Peyer's patch (tissue), 4 donors: ENCODE results near the gene DMBT1. TPM values are rescaled to one million over a fixed set of nuclear protein-coding genes. Genes with fewer than 3 reads are reported as not detected.

Experiments
- DNase-seq, 3 donors: peaks; one replicate each; pipeline ENCODE4 v3.0.0-alpha.2; 2017 to 2019
- H3K27ac ChIP-seq, 4 donors: fragments of 200-600 bp; sonication (generic); one replicate each; pipeline ENCODE4 v1.5.1; 2016 to 2019
- H3K27me3 ChIP-seq, 2 donors: fragments of 200-600 bp; sonication (generic); one replicate each; pipeline ENCODE4 v1.5.1; 2019
- H3K36me3 ChIP-seq, 3 donors: fragments of 200-600 bp; sonication (generic); one replicate each; pipeline ENCODE4 v1.5.1; 2016 to 2019
- H3K4me1 ChIP-seq, 4 donors: fragments of 200-600 bp; sonication (generic); one replicate each; pipeline ENCODE4 v1.5.1; 2016 to 2019
- H3K4me3 ChIP-seq, 4 donors: fragments of 200-600 bp; sonication (generic); 1 replicate in 3 of 4; 2 replicates in 1 of 4; pipeline ENCODE4 v1.5.1; 2016 to 2019; ENCODE audit warnings: mild to moderate bottlenecking in 1 of 4
- H3K9me3 ChIP-seq, 4 donors: fragments of 200-600 bp; sonication (generic); one replicate each; pipeline ENCODE4 v1.5.1; 2016 to 2019; ENCODE audit warnings: mild to moderate bottlenecking in 1 of 4
- POLR2A ChIP-seq, 2 donors: fragments of 450-650 bp; IDR thresholded peaks; one replicate each; pipeline ENCODE4 v1.5.1; 2017; ENCODE audit warnings: antibody characterized with exemption in 2 of 2, mild to moderate bottlenecking in 2 of 2, moderate library complexity in 2 of 2
- total RNA-seq, 4 donors: library from RNA; depleted of rRNA; stranded (reverse); fragments of >200 nt; gene quantifications; one replicate each; pipeline ENCODE4 v1.1.0, GENCODE V29; 2016
- TF ChIP-seq, protein P1 (sequence below), 6 experiments: fragments of 450-650 bp in 4 of 6; fragments of 200-600 bp in 2 of 6; sonication (generic) in 1 of 6; IDR thresholded peaks; one replicate each; pipeline ENCODE4 v1.5.1; 2017 to 2019; ENCODE audit warnings: antibody characterized with exemption in 6 of 6, mild to moderate bottlenecking in 3 of 6, moderate library complexity in 1 of 6

The DMBT1 gene
- total RNA-seq, 4 donors from 2014 or later, result 124 to 653 (median 224) TPM

- Histone ChIP-seq H3K4me3 (no peak overlapping the region), H3K36me3 (no peaks in the 10 kb centered on the region), H3K9me3 (peaks cover 0 to under 1% (median 0%) of the 10 kb centered on the region in 4 donors), H3K27me3 (no peaks in the 10 kb centered on the region), H3K27ac (no peak overlapping the region), H3K4me1 (peaks cover 0 to 13% (median 0%) of the 10 kb centered on the region in 4 donors)
- TF ChIP-seq, protein P1, sequence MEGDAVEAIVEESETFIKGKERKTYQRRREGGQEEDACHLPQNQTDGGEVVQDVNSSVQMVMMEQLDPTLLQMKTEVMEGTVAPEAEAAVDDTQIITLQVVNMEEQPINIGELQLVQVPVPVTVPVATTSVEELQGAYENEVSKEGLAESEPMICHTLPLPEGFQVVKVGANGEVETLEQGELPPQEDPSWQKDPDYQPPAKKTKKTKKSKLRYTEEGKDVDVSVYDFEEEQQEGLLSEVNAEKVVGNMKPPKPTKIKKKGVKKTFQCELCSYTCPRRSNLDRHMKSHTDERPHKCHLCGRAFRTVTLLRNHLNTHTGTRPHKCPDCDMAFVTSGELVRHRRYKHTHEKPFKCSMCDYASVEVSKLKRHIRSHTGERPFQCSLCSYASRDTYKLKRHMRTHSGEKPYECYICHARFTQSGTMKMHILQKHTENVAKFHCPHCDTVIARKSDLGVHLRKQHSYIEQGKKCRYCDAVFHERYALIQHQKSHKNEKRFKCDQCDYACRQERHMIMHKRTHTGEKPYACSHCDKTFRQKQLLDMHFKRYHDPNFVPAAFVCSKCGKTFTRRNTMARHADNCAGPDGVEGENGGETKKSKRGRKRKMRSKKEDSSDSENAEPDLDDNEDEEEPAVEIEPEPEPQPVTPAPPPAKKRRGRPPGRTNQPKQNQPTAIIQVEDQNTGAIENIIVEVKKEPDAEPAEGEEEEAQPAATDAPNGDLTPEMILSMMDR (IDR thresholded peaks at IDR 0.05), result no peak
- no peak for TF ChIP-seq POLR2A (IDR thresholded peaks at IDR 0.05)
- no peak for DNase-seq
Observed at GRCh38 chr10:122553341-122553740, 7.2 kb upstream of the DMBT1 start.

- DNase-seq, result no peak
- H3K4me1 ChIP-seq, result peaks cover 0 to 3% (median 0%) of the 10 kb centered on the region in 4 donors
Observed at GRCh38 chr10:122554131-122555036, 6.2 kb upstream of the DMBT1 start.

DNA sequence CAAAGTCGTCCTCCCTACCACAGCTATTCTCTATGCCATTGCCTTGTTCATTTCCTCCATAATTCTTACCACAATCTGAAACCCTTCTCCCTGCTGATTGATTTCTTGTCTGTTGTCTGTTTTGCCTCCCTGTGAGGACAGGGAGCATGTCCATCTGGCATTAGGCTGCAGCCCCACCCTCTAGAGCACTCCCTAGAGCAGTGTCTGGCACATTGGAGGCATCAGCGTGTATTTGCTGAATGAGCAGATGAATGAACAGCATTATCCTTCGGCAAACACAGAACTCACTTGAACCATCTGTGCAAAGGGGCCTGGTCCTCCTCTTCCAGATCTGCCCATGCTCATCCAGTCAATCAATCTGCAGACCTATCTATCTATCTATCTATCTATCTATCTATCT is 5.1 kb upstream of the DMBT1 start:
- Histone ChIP-seq H3K27ac (no peak overlapping the region), H3K4me1 (no peaks in the 10 kb centered on the region), H3K36me3 (no peaks in the 10 kb centered on the region), H3K27me3 (no peaks in the 10 kb centered on the region), H3K4me3 (no peak overlapping the region), H3K9me3 (peaks cover 0 to 3% (median 0%) of the 10 kb centered on the region in 4 donors)
- TF ChIP-seq, protein P1 (IDR thresholded peaks at IDR 0.05), result no peak
- TF ChIP-seq POLR2A (IDR thresholded peaks at IDR 0.05), result no peak
- DNase-seq, result no peak

More at GRCh38 chr10:122554131-122555036, 6.2 kb upstream of the DMBT1 start:
- Histone ChIP-seq H3K27ac (no peak overlapping the region), H3K36me3 (no peaks in the 10 kb centered on the region), H3K9me3 (peaks cover 0 to 3% (median 0%) of the 10 kb centered on the region in 4 donors), H3K27me3 (no peaks in the 10 kb centered on the region), H3K4me3 (no peak overlapping the region)
- TF ChIP-seq, protein P1 (IDR thresholded peaks at IDR 0.05), result no peak
- TF ChIP-seq POLR2A (IDR thresholded peaks at IDR 0.05), result no peak

GRCh38 chr10:122557516-122557915 is 3.0 kb upstream of the DMBT1 start:
- TF ChIP-seq, protein P1 (IDR thresholded peaks at IDR 0.05), result peak in 2 of 6 experiments; percentile 4 to 9
- TF ChIP-seq POLR2A (IDR thresholded peaks at IDR 0.05), result no peak
- Histone ChIP-seq H3K9me3 (peaks cover 0 to 3% (median 0%) of the 10 kb centered on the region in 4 donors), H3K4me1 (peaks cover 0 to 10% (median 0%) of the 10 kb centered on the region in 4 donors), H3K4me3 (no peak overlapping the region), H3K27ac (no peak overlapping the region), H3K36me3 (no peaks in the 10 kb centered on the region), H3K27me3 (no peaks in the 10 kb centered on the region)
- peak in 1 of 3 donors; percentile 43 for DNase-seq

GRCh38 chr10:122558452-122558851 is 2.1 kb upstream of the DMBT1 start:
- H3K9me3 ChIP-seq, result peaks cover 0 to 3% (median 0%) of the 10 kb centered on the region in 4 donors
- H3K27ac ChIP-seq, result no peak overlapping the region
- DNase-seq, result peak in 1 of 3 donors; percentile 61
- no peaks in the 10 kb centered on the region for H3K36me3 ChIP-seq
- H3K27me3 ChIP-seq, result no peaks in the 10 kb centered on the region
- no peak overlapping the region for H3K4me3 ChIP-seq
- TF ChIP-seq POLR2A (IDR thresholded peaks at IDR 0.05), result no peak
- TF ChIP-seq, protein P1 (IDR thresholded peaks at IDR 0.05), result no peak
- peaks cover 0 to 10% (median 0%) of the 10 kb centered on the region in 4 donors for H3K4me1 ChIP-seq
